GM21529 (cell line): ENCODE measurements around the gene THAP3.

ENCODE experiments used
- ATAC-seq: cut with Tn5 transposase; IDR thresholded peaks from one replicate; pipeline ENCODE4 v1.9.1; 2021; ENCODE audit not compliant: unreplicated experiment

THAP3 gene

GRCh38 chr1:6666696-6667095 lies 42.0 kb downstream of the THAP3 start:
- no peak for ATAC-seq

DNA sequence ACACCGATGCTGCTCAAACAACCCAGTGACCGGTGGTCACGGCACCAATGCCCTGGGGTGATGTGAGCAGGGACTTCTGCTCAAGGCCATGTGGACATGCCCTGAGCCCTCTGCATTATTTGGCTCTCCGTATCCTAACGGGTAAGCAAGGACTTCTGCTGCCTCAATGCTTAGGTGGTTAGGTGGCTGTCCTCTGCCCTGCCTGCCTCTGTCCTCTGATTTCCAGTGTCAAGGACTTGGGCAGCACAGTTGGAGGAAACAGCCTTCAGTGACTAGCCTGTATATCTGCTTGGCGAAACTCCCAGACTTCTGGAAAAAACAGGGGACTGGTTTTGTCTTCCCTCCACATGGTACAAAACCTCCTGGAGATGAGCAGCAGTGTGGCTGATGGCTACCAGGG lies 42.5 kb downstream of the THAP3 start:
- ATAC-seq: no peak

GRCh38 chr1:6668503-6668902 lies 43.8 kb downstream of the THAP3 start:
- ATAC-seq: no peak

GRCh38 chr1:6672558-6672957 lies 47.9 kb downstream of the THAP3 start:
- no peak for ATAC-seq

- no peak for ATAC-seq
Observed at GRCh38 chr1:6673816-6674398, 49.2 kb downstream of the THAP3 start.

DNA sequence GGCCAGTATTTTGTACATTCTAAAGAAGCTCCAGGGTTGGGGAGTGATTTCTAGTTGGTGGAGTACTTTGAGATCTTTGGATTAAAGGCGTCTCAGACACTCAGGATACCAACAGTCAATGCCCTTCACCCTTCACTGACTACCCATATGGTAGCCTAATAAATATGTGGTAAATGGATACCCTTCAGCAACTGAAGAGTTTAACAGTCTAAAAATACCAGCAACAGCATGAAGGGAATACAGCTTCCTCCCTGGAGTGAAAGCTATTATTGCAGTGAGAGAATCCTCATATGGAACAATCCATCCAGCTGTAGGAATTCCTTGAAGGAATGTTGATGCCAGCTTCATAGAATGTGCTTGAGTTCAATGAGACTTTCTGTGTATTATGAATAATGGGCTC lies 50.1 kb downstream of the THAP3 start:
- no peak for ATAC-seq

- ATAC-seq: no peak
Observed at GRCh38 chr1:6675941-6676340, 51.3 kb downstream of the THAP3 start.
